GM13976 (cell line): ENCODE results near the gene UBE2M.

Source experiments
- DNase-seq: peaks from one replicate; pipeline ENCODE4 v3.0.0; 2012; ENCODE audit warnings: low spot score
- CTCF ChIP-seq: IDR thresholded peaks from 2 replicates; pipeline ENCODE4 v1.5.1; 2012; ENCODE audit warnings: borderline replicate concordance, mild to moderate bottlenecking; ENCODE audit not compliant: insufficient read depth; ENCODE audit errors: extremely low read depth, missing control alignments, control extremely low read depth
- in situ Hi-C: fragments of 300-500 bp; cut with MboI; formaldehyde crosslinking; loops from one replicate; pipeline ENCODE4 v1.12.0; 2022; ENCODE audit warnings: low sequenced_read_pairs, mixed read lengths, inconsistent platforms; ENCODE audit not compliant: unreplicated experiment

Gene UBE2M

GRCh38 chr19:58560921-58561320, 2.5 kb upstream of the UBE2M start:
- DNase-seq = no peak
- TF ChIP-seq CTCF = no peak
- in situ Hi-C loops = no loop called here

GRCh38 chr19:58560007-58560887, 1.8 kb upstream of the UBE2M start:
- in situ Hi-C loops = no loop called here
- no peak for TF ChIP-seq CTCF
- no peak for DNase-seq

GRCh38 chr19:58559275-58560006, 1.0 kb upstream of the UBE2M start:
- TF ChIP-seq CTCF = no peak
- peak; percentile 89 for DNase-seq
- in situ Hi-C loops = no loop called here

GRCh38 chr19:58558623-58559274, 338 bp upstream of the UBE2M start:
- in situ Hi-C loops = no loop called here
- peak; percentile 96 for DNase-seq
- TF ChIP-seq CTCF = no peak

GRCh38 chr19:58557221-58558065, 968 bp downstream of the UBE2M start:
- in situ Hi-C loops = no loop called here
- no peak for DNase-seq
- TF ChIP-seq CTCF = no peak
